ENCODE measurements around the gene CST7.

GRCh38 chr20:24939036-24939435 is 10.0 kb upstream of the CST7 start:
- TF ChIP-seq CTCF (conservative IDR thresholded peaks at IDR 0.05; ENCODE audit: low read depth, low read length) (peak; percentile 16; the same call in 1 of the 2 replicates), EZH2 (IDR thresholded peaks at IDR 0.05; ENCODE audit: low read length, unreplicated experiment) (no peak)
